ENCODE measurements around the gene PPP1R9A. TPM values are rescaled to one million over a fixed set of nuclear protein-coding genes. Genes with fewer than 3 reads are reported as not detected.

Gene PPP1R9A
- total RNA-seq, 1 experiment from 2014 or later: 13.5 TPM

DNA sequence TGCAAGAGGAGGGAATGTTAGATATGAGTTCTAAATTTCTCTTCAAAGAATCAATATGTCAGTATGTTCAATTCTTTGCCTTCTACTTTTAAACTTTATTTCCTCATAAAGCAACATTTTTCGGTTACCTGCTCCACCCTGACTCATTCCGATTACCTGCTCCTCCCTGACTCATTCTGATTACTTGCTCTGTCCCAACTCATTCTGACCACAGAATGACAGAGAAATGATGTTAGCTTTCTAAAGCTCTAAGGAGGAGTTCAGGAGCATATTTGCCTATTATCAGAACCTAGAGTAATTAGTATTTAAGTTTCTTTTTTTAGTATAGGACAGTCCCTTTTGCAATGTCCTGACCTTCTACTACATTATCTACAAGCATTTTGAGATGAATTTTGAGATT lies 24.5 kb upstream of the PPP1R9A start:
- H3K27me3 ChIP-seq (ENCODE audit: insufficient read depth, low read length): no peaks in the 10 kb centered on the region
- DNase-seq (ENCODE audit: low read depth, low spot score) (no peak), ATAC-seq (no peak)
- no peaks in the 10 kb centered on the region for H3K9me2 ChIP-seq (ENCODE audit: insufficient read depth)
- BruUV-seq (replicated peaks): no TSS peak
- H3K36me3 ChIP-seq (ENCODE audit: control insufficient read depth in 1 of 2, insufficient read depth in 2 of 2, low read length in 2 of 2): no peaks in the 10 kb centered on the region
- intact Hi-C loops (cut with micrococcal nuclease): no loop called here
- H3K79me2 ChIP-seq (ENCODE audit: insufficient read depth, low read length): no peaks in the 10 kb centered on the region
- H4K20me1 ChIP-seq (ENCODE audit: insufficient read depth): no peaks in the 10 kb centered on the region
- no peak overlapping the region for H2AFZ ChIP-seq (ENCODE audit: low read depth, low read length, poor library complexity, severe bottlenecking)
- no peak overlapping the region for H3K27ac ChIP-seq (ENCODE audit: low read depth, low read length)
- no peaks in the 10 kb centered on the region for H3K4me1 ChIP-seq (ENCODE audit: control insufficient read depth in 1 of 2, insufficient read depth in 2 of 2, low read length in 2 of 2)
- no peak overlapping the region for H3K4me3 ChIP-seq (replicated peaks in 1 of 2; ENCODE audit: low read depth in 1 of 2, low read length in 2 of 2)
- RAD21 ChIA-PET (ENCODE audit: low non-redundant PET in 1 of 2, low total read pairs in 2 of 2, uncharacterized antibody in 2 of 2, unreplicated experiment in 2 of 2): no interaction called here
- H3K9me3 ChIP-seq (ENCODE audit: control insufficient read depth in 1 of 2, insufficient read depth in 1 of 2, low read depth in 1 of 2, low read length in 2 of 2): peaks cover 5 to 6% of the 10 kb centered on the region in 2 experiments; a peak in 2 of 4 replicates
- H3K4me2 ChIP-seq (ENCODE audit: low read length): no peak overlapping the region
- TF ChIP-seq, protein P1, sequence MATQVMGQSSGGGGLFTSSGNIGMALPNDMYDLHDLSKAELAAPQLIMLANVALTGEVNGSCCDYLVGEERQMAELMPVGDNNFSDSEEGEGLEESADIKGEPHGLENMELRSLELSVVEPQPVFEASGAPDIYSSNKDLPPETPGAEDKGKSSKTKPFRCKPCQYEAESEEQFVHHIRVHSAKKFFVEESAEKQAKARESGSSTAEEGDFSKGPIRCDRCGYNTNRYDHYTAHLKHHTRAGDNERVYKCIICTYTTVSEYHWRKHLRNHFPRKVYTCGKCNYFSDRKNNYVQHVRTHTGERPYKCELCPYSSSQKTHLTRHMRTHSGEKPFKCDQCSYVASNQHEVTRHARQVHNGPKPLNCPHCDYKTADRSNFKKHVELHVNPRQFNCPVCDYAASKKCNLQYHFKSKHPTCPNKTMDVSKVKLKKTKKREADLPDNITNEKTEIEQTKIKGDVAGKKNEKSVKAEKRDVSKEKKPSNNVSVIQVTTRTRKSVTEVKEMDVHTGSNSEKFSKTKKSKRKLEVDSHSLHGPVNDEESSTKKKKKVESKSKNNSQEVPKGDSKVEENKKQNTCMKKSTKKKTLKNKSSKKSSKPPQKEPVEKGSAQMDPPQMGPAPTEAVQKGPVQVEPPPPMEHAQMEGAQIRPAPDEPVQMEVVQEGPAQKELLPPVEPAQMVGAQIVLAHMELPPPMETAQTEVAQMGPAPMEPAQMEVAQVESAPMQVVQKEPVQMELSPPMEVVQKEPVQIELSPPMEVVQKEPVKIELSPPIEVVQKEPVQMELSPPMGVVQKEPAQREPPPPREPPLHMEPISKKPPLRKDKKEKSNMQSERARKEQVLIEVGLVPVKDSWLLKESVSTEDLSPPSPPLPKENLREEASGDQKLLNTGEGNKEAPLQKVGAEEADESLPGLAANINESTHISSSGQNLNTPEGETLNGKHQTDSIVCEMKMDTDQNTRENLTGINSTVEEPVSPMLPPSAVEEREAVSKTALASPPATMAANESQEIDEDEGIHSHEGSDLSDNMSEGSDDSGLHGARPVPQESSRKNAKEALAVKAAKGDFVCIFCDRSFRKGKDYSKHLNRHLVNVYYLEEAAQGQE (IDR thresholded peaks at IDR 0.05; ENCODE audit: low read depth): no peak
- TF ChIP-seq FOSL1 (IDR thresholded peaks at IDR 0.05; ENCODE audit: low read depth): 0 out of 2 replicates have a peak, but pooled peaks have one; percentile 15
- no peak overlapping the region for H3K9ac ChIP-seq (ENCODE audit: low read length)
- CTCF ChIA-PET: no interaction called here
- POLR2A ChIA-PET: no interaction called here

DNA sequence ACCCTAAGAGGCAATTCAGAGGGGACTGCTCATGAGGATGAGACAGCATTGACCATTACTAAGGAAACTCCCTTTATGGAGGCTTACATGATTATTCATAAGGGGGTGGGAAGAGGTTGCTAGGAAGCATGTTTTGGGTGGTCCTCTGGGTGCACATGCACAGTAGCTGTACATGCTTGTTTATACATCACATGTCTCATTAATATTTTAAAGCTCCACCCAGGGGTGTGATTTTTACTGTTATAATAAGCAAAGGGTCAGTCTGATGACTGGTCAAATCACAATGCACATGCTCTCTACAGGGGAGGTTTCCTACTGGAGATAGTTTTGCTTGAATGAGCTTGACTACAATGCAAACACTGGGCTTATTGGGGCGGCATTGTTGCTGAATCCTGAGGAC lies 23.8 kb upstream of the PPP1R9A start:
- DNase-seq (ENCODE audit: low read depth, low spot score) (no peak), ATAC-seq (no peak)
- H3K9ac ChIP-seq (ENCODE audit: low read length): no peak overlapping the region
- H3K27ac ChIP-seq (ENCODE audit: low read depth, low read length): no peak overlapping the region
- H3K4me2 ChIP-seq (ENCODE audit: low read length): no peak overlapping the region
- POLR2A ChIA-PET: no interaction called here
- BruUV-seq (replicated peaks): no TSS peak
- RAD21 ChIA-PET (ENCODE audit: low non-redundant PET in 1 of 2, low total read pairs in 2 of 2, uncharacterized antibody in 2 of 2, unreplicated experiment in 2 of 2): no interaction called here
- CTCF ChIA-PET: no interaction called here
- H3K4me3 ChIP-seq (replicated peaks in 1 of 2; ENCODE audit: low read depth in 1 of 2, low read length in 2 of 2): no peak overlapping the region
- no peaks in the 10 kb centered on the region for H3K27me3 ChIP-seq (ENCODE audit: insufficient read depth, low read length)
- no peaks in the 10 kb centered on the region for H4K20me1 ChIP-seq (ENCODE audit: insufficient read depth)
- no peaks in the 10 kb centered on the region for H3K9me2 ChIP-seq (ENCODE audit: insufficient read depth)
- H3K9me3 ChIP-seq (ENCODE audit: control insufficient read depth in 1 of 2, insufficient read depth in 1 of 2, low read depth in 1 of 2, low read length in 2 of 2): peaks cover 0 to 1% of the 10 kb centered on the region in 2 experiments; a peak in 2 of 4 replicates
- peaks cover 0 to 5% of the 10 kb centered on the region in 2 experiments; a peak in 3 of 4 replicates for H3K4me1 ChIP-seq (ENCODE audit: control insufficient read depth in 1 of 2, insufficient read depth in 2 of 2, low read length in 2 of 2)
- no peak overlapping the region for H2AFZ ChIP-seq (ENCODE audit: low read depth, low read length, poor library complexity, severe bottlenecking)
- H3K79me2 ChIP-seq (ENCODE audit: insufficient read depth, low read length): no peaks in the 10 kb centered on the region
- intact Hi-C loops (cut with micrococcal nuclease): no loop called here
- no peaks in the 10 kb centered on the region for H3K36me3 ChIP-seq (ENCODE audit: control insufficient read depth in 1 of 2, insufficient read depth in 2 of 2, low read length in 2 of 2)
- TF ChIP-seq, protein P2, sequence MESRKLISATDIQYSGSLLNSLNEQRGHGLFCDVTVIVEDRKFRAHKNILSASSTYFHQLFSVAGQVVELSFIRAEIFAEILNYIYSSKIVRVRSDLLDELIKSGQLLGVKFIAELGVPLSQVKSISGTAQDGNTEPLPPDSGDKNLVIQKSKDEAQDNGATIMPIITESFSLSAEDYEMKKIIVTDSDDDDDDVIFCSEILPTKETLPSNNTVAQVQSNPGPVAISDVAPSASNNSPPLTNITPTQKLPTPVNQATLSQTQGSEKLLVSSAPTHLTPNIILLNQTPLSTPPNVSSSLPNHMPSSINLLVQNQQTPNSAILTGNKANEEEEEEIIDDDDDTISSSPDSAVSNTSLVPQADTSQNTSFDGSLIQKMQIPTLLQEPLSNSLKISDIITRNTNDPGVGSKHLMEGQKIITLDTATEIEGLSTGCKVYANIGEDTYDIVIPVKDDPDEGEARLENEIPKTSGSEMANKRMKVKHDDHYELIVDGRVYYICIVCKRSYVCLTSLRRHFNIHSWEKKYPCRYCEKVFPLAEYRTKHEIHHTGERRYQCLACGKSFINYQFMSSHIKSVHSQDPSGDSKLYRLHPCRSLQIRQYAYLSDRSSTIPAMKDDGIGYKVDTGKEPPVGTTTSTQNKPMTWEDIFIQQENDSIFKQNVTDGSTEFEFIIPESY (IDR thresholded peaks at IDR 0.05; ENCODE audit: extremely low read depth, insufficient replicate concordance, low read length): no peak
- TF ChIP-seq POLR2A (IDR thresholded peaks at IDR 0.05; ENCODE audit: borderline replicate concordance, extremely low read depth, insufficient read depth, insufficient read length): no peak
- no peak for TF ChIP-seq JUND (IDR thresholded peaks at IDR 0.05)
- no peak for TF ChIP-seq YY1 (IDR thresholded peaks at IDR 0.05; ENCODE audit: extremely low read depth, insufficient replicate concordance, low read depth, low read length)
- TF ChIP-seq FOSL1 (IDR thresholded peaks at IDR 0.05; ENCODE audit: low read depth): no peak
- TF ChIP-seq, protein P1 (IDR thresholded peaks at IDR 0.05; ENCODE audit: low read depth): no peak
- TF ChIP-seq SIN3A (IDR thresholded peaks at IDR 0.05; ENCODE audit: low read depth): no peak
- no peak for TF ChIP-seq ELF1 (IDR thresholded peaks at IDR 0.05; ENCODE audit: borderline replicate concordance, low read depth)
- TF ChIP-seq CEBPB (IDR thresholded peaks at IDR 0.05; ENCODE audit: low read depth): no peak
- TF ChIP-seq SRF (IDR thresholded peaks at IDR 0.05; ENCODE audit: low read depth): no peak
- TF ChIP-seq EZH2phosphoT487 (IDR thresholded peaks at IDR 0.05; ENCODE audit: borderline replicate concordance): no peak
